Endodermal cell (in vitro differentiated cells): ENCODE results near the gene GRID1. TPM values are rescaled to one million over a fixed set of nuclear protein-coding genes. Genes with fewer than 3 reads are reported as not detected.
A peak's percentile ranks its signal among the peaks of the same experiment; 100 is the strongest.

Source experiments
- DNase-seq: peaks from one replicate; pipeline ENCODE4 v3.0.0-alpha.2; 2017
- H3K27ac ChIP-seq: 2 replicates; pipeline ENCODE4 v1.5.1; 2013; ENCODE audit warnings: mild to moderate bottlenecking, low read depth, low read length, moderate library complexity
- H3K27me3 ChIP-seq: 2 replicates; pipeline ENCODE4 v1.6.1; 2013; ENCODE audit warnings: mild to moderate bottlenecking, low read length, moderate library complexity; ENCODE audit not compliant: insufficient read depth, control insufficient read depth, poor library complexity, severe bottlenecking
- H3K36me3 ChIP-seq: 2 replicates; pipeline ENCODE4 v1.7.0; 2013; ENCODE audit warnings: mild to moderate bottlenecking, low read length, moderate library complexity; ENCODE audit not compliant: control insufficient read depth, insufficient read depth
- H3K4me1 ChIP-seq: one replicate; pipeline ENCODE4 v1.7.0; 2013; ENCODE audit warnings: low read length; ENCODE audit not compliant: control insufficient read depth, insufficient read depth
- H3K4me3 ChIP-seq: 2 replicates; pipeline ENCODE4 v1.5.1; 2013; ENCODE audit warnings: mild to moderate bottlenecking, low read length, moderate library complexity
- H3K9ac ChIP-seq: 2 replicates; pipeline ENCODE4 v1.6.1; 2013; ENCODE audit warnings: mild to moderate bottlenecking, low read length, moderate library complexity; ENCODE audit not compliant: poor library complexity, severe bottlenecking; ENCODE audit errors: extremely low read depth
- H3K9me3 ChIP-seq: 2 replicates; pipeline ENCODE4 v1.6.1; 2013; ENCODE audit warnings: mild to moderate bottlenecking, low read length, moderate library complexity; ENCODE audit not compliant: control insufficient read depth
- H3K27ac Mint-ChIP-seq: 2 replicates; pipeline ENCODE4 v1.8.0; 2020; ENCODE audit warnings: mixed read lengths
- H3K27me3 Mint-ChIP-seq: 2 replicates; pipeline ENCODE4 v1.8.0; 2021; ENCODE audit warnings: mild to moderate bottlenecking, mixed read lengths; ENCODE audit not compliant: insufficient read depth
- H3K36me3 Mint-ChIP-seq: 2 replicates; pipeline ENCODE4 v1.8.0; 2020; ENCODE audit warnings: low read depth, mixed read lengths
- H3K4me1 Mint-ChIP-seq: 2 replicates; pipeline ENCODE4 v1.8.0; 2020; ENCODE audit warnings: mixed read lengths
- H3K4me3 Mint-ChIP-seq: 2 replicates; pipeline ENCODE4 v1.8.0; 2020; ENCODE audit warnings: mild to moderate bottlenecking, moderate library complexity, mixed read lengths
- H3K9me3 Mint-ChIP-seq: 2 replicates; pipeline ENCODE4 v1.8.0; 2020; ENCODE audit warnings: mild to moderate bottlenecking, mixed read lengths
- CTCF ChIP-seq: fragments of 200-600 bp; sonication (generic); conservative IDR thresholded peaks from 2 replicates; pipeline ENCODE4 v1.5.0; 2021; ENCODE audit warnings: antibody characterized with exemption, mild to moderate bottlenecking
- WGBS, 2 experiments: methylation state at CpG; one replicate each; pipeline versions ENCODE4 v1.1.5 to v1.1.7; 2013; ENCODE audit warnings: missing lambda C conversion rate in 2 of 2, mixed read lengths in 1 of 2; ENCODE audit not compliant: insufficient coverage in 1 of 2, insufficient read length in 1 of 2; 5-methylcytosine and 5-hydroxymethylcytosine counted together
- total RNA-seq, 2 donors: library from RNA; stranded (reverse); fragmentation: NEBNext Ultra II Directional in 1 of 2; extraction: Animal tissue kit (Norgen Biotek cat#: 25700) in 1 of 2; gene quantifications; 2 replicates in 1 of 2; 3 replicates in 1 of 2; pipeline ENCODE4 v1.2.1, GENCODE V29; 2021

GRID1 gene
- total RNA-seq, 2 donors from 2014 or later = 0.13 to 0.53 TPM

GRCh38 chr10:85997544-85997943 lies 369.1 kb downstream of the GRID1 start:
- H3K27ac ChIP-seq = no peak overlapping the region

GRCh38 chr10:85995791-85996190 lies 370.8 kb downstream of the GRID1 start:
- TF ChIP-seq CTCF = peak; percentile 77
- peak; percentile 61 for DNase-seq
- Mint-ChIP-seq H3K36me3 (no peaks in the 10 kb centered on the region), H3K4me1 (no peaks in the 10 kb centered on the region), H3K27ac (no peak overlapping the region), H3K4me3 (no peak overlapping the region), H3K9me3 (peaks cover 9% of the 10 kb centered on the region), H3K27me3 (peaks cover 5% of the 10 kb centered on the region)
- no peaks in the 10 kb centered on the region for H3K36me3 ChIP-seq
- no peaks in the 10 kb centered on the region for H3K27me3 ChIP-seq
- WGBS, 2 experiments = 40 to 72% methylated on average over 1 to 3 of the region's 3 CpGs
- H3K4me1 ChIP-seq = no peaks in the 10 kb centered on the region
- no peak overlapping the region for H3K9ac ChIP-seq
- H3K9me3 ChIP-seq = peaks cover 8% of the 10 kb centered on the region
- no peak overlapping the region for H3K27ac ChIP-seq
- no peak overlapping the region for H3K4me3 ChIP-seq

More at GRCh38 chr10:85997544-85997943, 369.1 kb downstream of the GRID1 start:
- no peak for TF ChIP-seq CTCF
- no peaks in the 10 kb centered on the region for H3K36me3 ChIP-seq
- H3K27ac Mint-ChIP-seq = no peak overlapping the region
- H3K4me1 ChIP-seq = no peaks in the 10 kb centered on the region
- H3K9ac ChIP-seq = no peak overlapping the region
- H3K36me3 Mint-ChIP-seq = no peaks in the 10 kb centered on the region
- H3K4me1 Mint-ChIP-seq = no peaks in the 10 kb centered on the region
- peaks cover 8% of the 10 kb centered on the region for H3K9me3 ChIP-seq
- H3K4me3 ChIP-seq = no peak overlapping the region
- peaks cover 9% of the 10 kb centered on the region for H3K9me3 Mint-ChIP-seq
- H3K27me3 ChIP-seq = no peaks in the 10 kb centered on the region
- no peak overlapping the region for H3K4me3 Mint-ChIP-seq
- no peak for DNase-seq
- peaks cover 8% of the 10 kb centered on the region for H3K27me3 Mint-ChIP-seq
- WGBS, 2 experiments = no CpG with 5 or more reads among the region's 3 CpGs

GRCh38 chr10:85993840-85994507 lies 372.6 kb downstream of the GRID1 start:
- Mint-ChIP-seq H3K27me3 (no peaks in the 10 kb centered on the region), H3K9me3 (peaks cover 9% of the 10 kb centered on the region), H3K4me1 (no peaks in the 10 kb centered on the region), H3K27ac (no peak overlapping the region), H3K4me3 (no peak overlapping the region), H3K36me3 (no peaks in the 10 kb centered on the region)
- DNase-seq = no peak
- Histone ChIP-seq H3K9me3 (peaks cover 8% of the 10 kb centered on the region), H3K4me3 (no peak overlapping the region), H3K27ac (no peak overlapping the region), H3K36me3 (no peaks in the 10 kb centered on the region), H3K9ac (no peak overlapping the region), H3K4me1 (no peaks in the 10 kb centered on the region), H3K27me3 (no peaks in the 10 kb centered on the region)
- no peak for TF ChIP-seq CTCF
- 77 to 91% methylated on average over 5 to 6 of the region's 6 CpGs for WGBS, 2 experiments
